Measurements from ENCODE around the gene SSBP2. TPM values are rescaled to one million over a fixed set of nuclear protein-coding genes. Genes with fewer than 3 reads are reported as not detected.

Gene SSBP2
- total and polyA plus RNA-seq, 3 experiments from 2014 or later: 9.2 to 21.8 (median 10.4) TPM

DNA sequence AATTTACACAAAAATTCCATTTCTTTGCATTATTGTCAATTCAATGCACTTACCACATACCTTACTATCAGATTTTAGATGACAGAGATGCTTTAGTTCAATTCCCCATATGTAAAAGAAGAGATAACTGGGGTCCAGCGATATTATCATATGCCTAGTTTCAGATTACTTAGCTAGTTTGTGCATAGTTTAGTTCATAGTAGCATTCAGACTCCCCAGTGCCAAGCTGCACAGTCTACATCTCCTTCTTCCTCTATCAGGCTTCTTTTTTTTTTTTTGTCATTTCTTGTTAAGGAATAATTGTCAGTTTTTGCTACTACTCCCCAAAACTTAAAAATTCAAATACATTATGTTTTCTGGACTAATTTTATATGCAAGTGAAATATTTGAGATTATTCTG is 175.0 kb downstream of the SSBP2 start:
- Histone ChIP-seq H3K4me1 (ENCODE audit: insufficient read depth, low read length) (no peaks in the 10 kb centered on the region), H3K27me3 (ENCODE audit: insufficient read depth, low read length, poor library complexity, severe bottlenecking) (no peaks in the 10 kb centered on the region), H3K4me3 (ENCODE audit: low read length) (no peak overlapping the region), H3K9me3 (ENCODE audit: low read length) (no peaks in the 10 kb centered on the region), H3K36me3 (ENCODE audit: insufficient read depth, low read length) (no peaks in the 10 kb centered on the region), H3K27ac (ENCODE audit: low read depth, low read length) (no peak overlapping the region)
- Mint-ChIP-seq H3K36me3 (peaks cover 1 to 7% (median 6%) of the 10 kb centered on the region in 3 donors), H3K9me3 (no peaks in the 10 kb centered on the region), H3K4me1 (peaks cover 6 to 22% (median 6%) of the 10 kb centered on the region in 3 donors), H3K4me3 (no peak overlapping the region), H3K27ac (no peak overlapping the region), H3K27me3 (peaks cover 0 to 1% of the 10 kb centered on the region in 2 donors)
- POLR2A ChIA-PET: no interaction called here
- CTCF ChIA-PET: no interaction called here
- DNase-seq: no peak

DNA sequence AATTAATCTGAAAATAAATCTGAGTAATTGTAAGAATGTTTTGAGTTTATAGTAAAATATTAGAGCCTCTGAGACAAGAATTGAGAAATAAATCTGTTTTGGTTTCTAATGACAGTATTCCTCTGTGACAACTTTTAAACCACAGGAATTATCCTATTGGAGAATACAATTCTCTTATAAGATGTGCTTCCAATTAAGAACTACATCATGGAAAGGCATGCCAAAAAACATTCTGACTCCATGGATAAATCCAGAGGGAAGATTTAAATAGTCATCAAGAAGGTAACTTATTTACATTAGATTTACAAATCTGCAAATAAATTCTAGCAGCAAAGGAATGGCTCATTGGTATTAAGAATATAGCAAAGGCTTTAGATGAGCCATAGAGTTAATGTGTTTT is 178.7 kb downstream of the SSBP2 start:
- H3K27me3 Mint-ChIP-seq: peaks cover 0 to 1% of the 10 kb centered on the region in 2 donors
- H3K4me3 Mint-ChIP-seq: no peak overlapping the region
- H3K4me3 ChIP-seq (ENCODE audit: low read length): no peak overlapping the region
- no peak overlapping the region for H3K27ac ChIP-seq (ENCODE audit: low read depth, low read length)
- no peaks in the 10 kb centered on the region for H3K36me3 ChIP-seq (ENCODE audit: insufficient read depth, low read length)
- H3K36me3 Mint-ChIP-seq: peaks cover 6 to 28% (median 17%) of the 10 kb centered on the region in 3 donors
- H3K9me3 ChIP-seq (ENCODE audit: low read length): no peaks in the 10 kb centered on the region
- no peak for DNase-seq
- H3K27me3 ChIP-seq (ENCODE audit: insufficient read depth, low read length, poor library complexity, severe bottlenecking): no peaks in the 10 kb centered on the region
- H3K4me1 Mint-ChIP-seq: peaks cover 0 to 16% (median 1%) of the 10 kb centered on the region in 3 donors
- no peak overlapping the region for H3K27ac Mint-ChIP-seq
- H3K9me3 Mint-ChIP-seq: peaks cover 0 to 7% (median 0%) of the 10 kb centered on the region in 5 donors
- H3K4me1 ChIP-seq (ENCODE audit: insufficient read depth, low read length): no peaks in the 10 kb centered on the region
- ChIA-PET POLR2A (no interaction called here), CTCF (no interaction called here)

DNA sequence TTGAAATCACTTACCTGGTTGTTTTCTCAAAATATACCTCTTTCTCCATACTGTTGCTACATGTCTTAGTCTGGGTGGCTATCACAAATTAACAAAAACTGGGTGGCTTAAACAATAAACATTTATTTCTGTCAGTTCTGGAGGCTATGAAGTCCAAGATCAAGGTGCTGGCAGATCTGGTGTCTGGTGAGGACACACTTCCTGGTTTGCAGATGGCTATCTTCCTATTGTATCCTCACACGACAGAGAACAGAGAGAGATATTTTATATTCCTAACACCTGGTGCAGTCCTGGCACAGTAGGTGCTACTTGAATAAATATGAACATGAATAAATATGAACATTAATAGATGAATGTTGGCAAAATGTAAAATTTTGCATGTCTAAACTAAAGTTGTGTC is 192.7 kb downstream of the SSBP2 start:
- POLR2A ChIA-PET: interaction anchor here (0.5 kb wide), 1 partner anchor 22 kb away, joined by 3 read pairs; no protein-coding TSS in a partner anchor

DNA sequence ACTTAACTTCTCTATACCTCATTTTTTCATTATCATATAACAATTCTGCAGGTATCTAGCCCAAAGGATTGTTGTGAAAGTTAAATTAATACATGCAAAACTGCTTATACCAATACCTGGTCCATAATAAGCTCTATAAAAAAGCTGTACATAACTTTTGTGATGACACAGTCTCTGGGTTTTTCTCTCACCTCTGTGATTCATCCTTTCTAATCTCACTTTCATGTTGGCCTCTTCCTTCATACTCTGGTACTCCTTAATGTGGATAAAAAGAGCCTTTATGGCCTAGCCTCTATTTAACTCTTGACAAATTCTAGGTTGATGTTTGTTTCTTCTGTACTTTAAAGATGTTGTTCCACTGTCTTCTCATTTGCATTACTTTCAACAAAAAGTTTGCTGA is 194.1 kb downstream of the SSBP2 start:
- H3K27me3 ChIP-seq (ENCODE audit: insufficient read depth, low read length, poor library complexity, severe bottlenecking): no peaks in the 10 kb centered on the region
- H3K4me1 Mint-ChIP-seq: peaks cover 4 to 10% (median 7%) of the 10 kb centered on the region in 3 donors
- no peak for DNase-seq
- H3K9me3 Mint-ChIP-seq: no peaks in the 10 kb centered on the region
- no peak overlapping the region for H3K4me3 ChIP-seq (ENCODE audit: low read length)
- no peak overlapping the region for H3K27ac ChIP-seq (ENCODE audit: low read depth, low read length)
- ChIA-PET CTCF (no interaction called here), POLR2A (no interaction called here)
- H3K36me3 Mint-ChIP-seq: no peaks in the 10 kb centered on the region
- H3K36me3 ChIP-seq (ENCODE audit: insufficient read depth, low read length): no peaks in the 10 kb centered on the region
- no peak overlapping the region for H3K4me3 Mint-ChIP-seq
- H3K27me3 Mint-ChIP-seq: no peaks in the 10 kb centered on the region
- H3K9me3 ChIP-seq (ENCODE audit: low read length): no peaks in the 10 kb centered on the region
- H3K27ac Mint-ChIP-seq: no peak overlapping the region
- H3K4me1 ChIP-seq (ENCODE audit: insufficient read depth, low read length): no peaks in the 10 kb centered on the region

More for the DNA sequence above, 192.7 kb downstream of the SSBP2 start:
- Histone ChIP-seq H3K27me3 (ENCODE audit: insufficient read depth, low read length, poor library complexity, severe bottlenecking) (no peaks in the 10 kb centered on the region), H3K9me3 (ENCODE audit: low read length) (no peaks in the 10 kb centered on the region), H3K4me3 (ENCODE audit: low read length) (no peak overlapping the region), H3K27ac (ENCODE audit: low read depth, low read length) (no peak overlapping the region), H3K36me3 (ENCODE audit: insufficient read depth, low read length) (no peaks in the 10 kb centered on the region), H3K4me1 (ENCODE audit: insufficient read depth, low read length) (no peaks in the 10 kb centered on the region)
- DNase-seq: no peak
- H3K27me3 Mint-ChIP-seq: no peaks in the 10 kb centered on the region
- H3K4me1 Mint-ChIP-seq: peaks cover 4 to 10% (median 7%) of the 10 kb centered on the region in 3 donors
- H3K27ac Mint-ChIP-seq: no peak overlapping the region
- H3K9me3 Mint-ChIP-seq: no peaks in the 10 kb centered on the region
- CTCF ChIA-PET: no interaction called here
- H3K4me3 Mint-ChIP-seq: no peak overlapping the region
- H3K36me3 Mint-ChIP-seq: no peaks in the 10 kb centered on the region

DNA sequence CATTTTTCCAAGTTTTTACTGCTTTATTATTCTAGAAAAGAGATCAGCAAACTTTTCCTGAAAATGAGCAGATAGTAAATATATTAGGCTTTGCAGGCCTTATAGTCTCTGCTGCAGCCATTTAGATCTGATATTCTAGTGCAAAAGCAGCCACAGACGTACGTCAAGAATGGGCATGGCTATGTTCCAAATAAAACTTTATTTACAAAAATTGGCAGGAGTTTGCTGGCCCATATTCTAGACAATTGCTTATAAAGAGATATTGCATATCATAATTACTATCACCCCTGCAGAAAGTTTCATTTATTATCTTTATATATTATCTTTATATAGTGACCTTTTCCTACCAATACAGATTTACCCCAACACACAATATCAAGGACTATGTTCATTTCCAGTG is 195.0 kb downstream of the SSBP2 start:
- H3K27me3 ChIP-seq (ENCODE audit: insufficient read depth, low read length, poor library complexity, severe bottlenecking): no peaks in the 10 kb centered on the region
- Mint-ChIP-seq H3K36me3 (no peaks in the 10 kb centered on the region), H3K9me3 (no peaks in the 10 kb centered on the region), H3K4me3 (no peak overlapping the region), H3K27me3 (no peaks in the 10 kb centered on the region), H3K27ac (no peak overlapping the region), H3K4me1 (peaks cover 4 to 10% (median 7%) of the 10 kb centered on the region in 3 donors)
- H3K27ac ChIP-seq (ENCODE audit: low read depth, low read length): no peak overlapping the region
- H3K4me1 ChIP-seq (ENCODE audit: insufficient read depth, low read length): no peaks in the 10 kb centered on the region
- DNase-seq: no peak
- H3K9me3 ChIP-seq (ENCODE audit: low read length): no peaks in the 10 kb centered on the region
- no peaks in the 10 kb centered on the region for H3K36me3 ChIP-seq (ENCODE audit: insufficient read depth, low read length)
- POLR2A ChIA-PET: no interaction called here
- no peak overlapping the region for H3K4me3 ChIP-seq (ENCODE audit: low read length)
- CTCF ChIA-PET: no interaction called here

DNA sequence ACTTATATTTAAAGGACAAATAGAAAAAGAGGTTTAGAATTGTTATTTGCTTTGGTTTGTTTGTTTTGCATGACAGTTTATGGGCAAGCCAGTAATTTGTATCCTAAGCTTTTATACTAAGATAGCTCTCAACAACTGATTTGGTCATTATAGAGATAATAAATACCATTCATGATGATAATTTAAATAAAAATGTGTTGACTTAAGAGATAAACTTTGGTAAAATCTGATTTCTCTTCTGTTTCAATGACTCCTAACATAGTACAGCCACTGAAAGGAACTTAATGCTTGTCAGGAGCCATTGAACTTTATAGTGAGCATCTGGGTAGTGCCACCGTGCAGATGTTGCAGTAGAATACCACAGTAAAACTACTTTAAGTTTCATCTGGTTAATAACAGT is 196.2 kb downstream of the SSBP2 start:
- Mint-ChIP-seq H3K4me1 (peaks cover 4 to 10% (median 7%) of the 10 kb centered on the region in 3 donors), H3K4me3 (no peak overlapping the region), H3K27ac (no peak overlapping the region), H3K9me3 (no peaks in the 10 kb centered on the region), H3K36me3 (peaks cover 0 to 3% (median 0%) of the 10 kb centered on the region in 3 donors), H3K27me3 (no peaks in the 10 kb centered on the region)
- no peak for DNase-seq
- Histone ChIP-seq H3K36me3 (ENCODE audit: insufficient read depth, low read length) (no peaks in the 10 kb centered on the region), H3K27me3 (ENCODE audit: insufficient read depth, low read length, poor library complexity, severe bottlenecking) (no peaks in the 10 kb centered on the region), H3K9me3 (ENCODE audit: low read length) (no peaks in the 10 kb centered on the region), H3K4me3 (ENCODE audit: low read length) (no peak overlapping the region), H3K27ac (ENCODE audit: low read depth, low read length) (no peak overlapping the region), H3K4me1 (ENCODE audit: insufficient read depth, low read length) (no peaks in the 10 kb centered on the region)
- CTCF ChIA-PET: no interaction called here
- POLR2A ChIA-PET: no interaction called here

DNA sequence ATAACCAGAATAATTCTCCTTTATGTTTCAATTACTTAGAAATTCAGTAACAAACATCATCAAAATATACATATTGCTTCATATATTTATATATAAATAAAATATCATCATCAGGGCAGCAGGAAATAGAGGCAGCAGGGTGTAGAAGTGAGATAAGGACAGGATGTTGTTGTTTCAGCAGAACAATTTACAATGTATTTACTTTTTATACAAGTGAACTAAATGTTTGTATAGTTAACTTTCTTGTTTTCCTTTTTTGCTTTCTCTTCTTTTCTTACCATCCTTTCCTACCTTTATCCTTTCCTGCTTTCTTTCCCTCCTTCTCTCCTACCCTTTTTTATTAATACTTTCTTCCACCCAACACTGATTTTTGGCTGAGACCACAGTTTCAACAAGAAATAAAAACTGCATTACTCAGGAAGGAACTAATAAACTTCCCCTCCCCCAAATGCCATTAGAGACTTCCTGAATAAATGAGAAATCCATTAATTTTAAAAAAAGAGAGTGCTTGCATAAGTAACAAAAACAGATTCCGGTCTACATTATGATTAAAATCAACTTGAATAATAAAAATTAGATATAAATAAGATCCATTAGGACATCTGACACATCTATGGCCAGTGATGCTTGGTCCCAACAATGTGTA is 197.2 kb downstream of the SSBP2 start:
- Histone ChIP-seq H3K9me3 (ENCODE audit: low read length) (no peaks in the 10 kb centered on the region), H3K4me1 (ENCODE audit: insufficient read depth, low read length) (no peaks in the 10 kb centered on the region), H3K36me3 (ENCODE audit: insufficient read depth, low read length) (no peaks in the 10 kb centered on the region), H3K27ac (ENCODE audit: low read depth, low read length) (no peak overlapping the region), H3K27me3 (ENCODE audit: insufficient read depth, low read length, poor library complexity, severe bottlenecking) (no peaks in the 10 kb centered on the region), H3K4me3 (ENCODE audit: low read length) (no peak overlapping the region)
- no peak for DNase-seq
- Mint-ChIP-seq H3K4me1 (peaks cover 4 to 10% (median 7%) of the 10 kb centered on the region in 3 donors), H3K9me3 (no peaks in the 10 kb centered on the region), H3K4me3 (no peak overlapping the region), H3K27me3 (no peaks in the 10 kb centered on the region), H3K27ac (peak overlapping the region in 3 of 8 donors; percentile 24 to 44 (median 29)), H3K36me3 (peaks cover 0 to 4% (median 0%) of the 10 kb centered on the region in 3 donors)
- ChIA-PET CTCF (no interaction called here), POLR2A (no interaction called here)

DNA sequence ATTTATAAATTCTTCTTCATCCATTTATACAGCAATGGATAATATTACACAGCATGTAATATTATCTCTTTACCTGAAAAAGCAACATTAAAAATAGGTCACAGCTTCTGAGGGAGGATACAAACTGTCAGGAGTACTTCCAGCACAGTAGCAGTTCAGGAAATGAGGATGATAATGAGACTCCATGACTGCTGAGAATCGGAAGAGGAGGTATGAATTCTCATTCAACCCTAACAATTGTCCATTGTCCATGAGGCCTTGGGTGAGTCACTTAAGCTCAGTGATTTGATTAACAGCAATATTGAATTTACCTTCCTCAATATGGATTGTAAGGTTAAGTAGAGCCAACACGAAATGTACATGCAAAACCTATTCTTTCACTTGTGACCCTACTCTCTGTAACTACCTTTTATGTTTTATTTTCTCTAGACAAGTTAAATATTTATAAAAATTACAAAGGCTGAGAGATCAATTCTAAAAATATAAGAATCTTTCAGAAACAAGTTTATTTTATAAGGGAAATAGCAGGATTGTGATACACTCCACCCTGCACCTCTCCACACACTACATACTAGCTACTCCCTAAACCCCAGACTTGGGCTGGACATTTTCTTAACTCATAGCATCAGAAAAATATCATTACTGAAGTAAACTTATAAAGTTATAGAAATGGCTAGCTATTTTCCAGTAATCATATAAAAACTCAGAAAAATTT is 197.9 kb downstream of the SSBP2 start:
- Mint-ChIP-seq H3K36me3 (peaks cover 0 to 4% (median 0%) of the 10 kb centered on the region in 3 donors), H3K9me3 (no peaks in the 10 kb centered on the region), H3K4me1 (peaks cover 4 to 7% (median 6%) of the 10 kb centered on the region in 3 donors), H3K27me3 (no peaks in the 10 kb centered on the region), H3K4me3 (no peak overlapping the region), H3K27ac (no peak overlapping the region)
- Histone ChIP-seq H3K4me3 (ENCODE audit: low read length) (no peak overlapping the region), H3K27ac (ENCODE audit: low read depth, low read length) (no peak overlapping the region), H3K36me3 (ENCODE audit: insufficient read depth, low read length) (no peaks in the 10 kb centered on the region), H3K27me3 (ENCODE audit: insufficient read depth, low read length, poor library complexity, severe bottlenecking) (no peaks in the 10 kb centered on the region), H3K9me3 (ENCODE audit: low read length) (no peaks in the 10 kb centered on the region), H3K4me1 (ENCODE audit: insufficient read depth, low read length) (no peaks in the 10 kb centered on the region)
- CTCF ChIA-PET: no interaction called here
- no peak for DNase-seq
- POLR2A ChIA-PET: no interaction called here

Data from CD8-positive, alpha-beta memory T cell (primary cell).